SU-DHL-6 (cell line): ENCODE measurements around the gene APOD.
"Not testable (repeated sequence)": the region's sequence is repeated elsewhere in the genome, so short reads cannot be mapped to it uniquely, and the experiment has no call there.

Source experiments
- EZH2phosphoT487 ChIP-seq: fragments of 200-600 bp; sonication (generic), shearing (Covaris generic); conservative IDR thresholded peaks from 2 replicates; pipeline ENCODE4 v1.6.1; 2018; ENCODE audit warnings: mild to moderate bottlenecking, antibody characterized with exemption, low read length, moderate library complexity, mixed read lengths
- TF ChIP-seq, protein P1 (sequence below): fragments of 200-600 bp; sonication (generic); IDR thresholded peaks from one replicate; pipeline ENCODE4 v1.5.1; 2017; ENCODE audit warnings: antibody characterized with exemption, mild to moderate bottlenecking, low read length, moderate library complexity; ENCODE audit not compliant: insufficient read depth, poor library complexity, severe bottlenecking

DNA sequence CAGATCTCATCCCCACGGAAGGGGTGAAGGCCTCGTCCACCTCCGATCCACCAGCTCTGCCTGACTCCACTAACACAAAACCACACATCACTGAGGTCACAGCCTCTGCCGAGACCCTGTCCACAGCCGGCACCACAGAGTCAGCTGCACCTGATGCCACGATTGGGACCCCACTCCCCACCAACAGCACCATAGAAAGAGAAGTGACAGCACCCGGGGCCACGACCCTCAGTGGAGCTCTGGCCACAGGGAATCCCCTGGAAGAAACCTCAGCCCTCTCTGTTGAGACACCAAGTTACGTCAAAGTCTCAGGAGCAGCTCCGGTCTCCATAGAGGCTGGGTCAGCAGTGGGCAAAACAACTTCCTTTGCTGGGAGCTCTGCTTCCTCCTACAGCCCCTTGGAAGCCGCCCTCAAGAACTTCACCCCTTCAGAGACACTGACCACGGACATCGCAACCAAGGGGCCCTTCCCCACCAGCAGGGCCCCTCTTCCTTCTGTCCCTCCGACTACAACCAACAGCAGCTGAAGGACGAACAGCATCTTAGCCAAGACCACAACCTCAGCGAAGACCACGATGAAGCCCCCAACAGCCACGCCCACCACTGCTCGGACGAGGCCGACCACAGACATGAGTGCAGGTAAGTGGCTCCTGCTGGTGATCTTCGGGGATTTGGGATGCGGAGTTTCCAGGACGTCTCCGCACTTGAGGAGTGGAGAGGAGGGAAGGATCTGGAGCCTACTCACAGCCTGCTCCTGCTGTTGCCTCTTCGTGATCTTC lies 36.0 kb upstream of the APOD start:
- TF ChIP-seq, protein P1, sequence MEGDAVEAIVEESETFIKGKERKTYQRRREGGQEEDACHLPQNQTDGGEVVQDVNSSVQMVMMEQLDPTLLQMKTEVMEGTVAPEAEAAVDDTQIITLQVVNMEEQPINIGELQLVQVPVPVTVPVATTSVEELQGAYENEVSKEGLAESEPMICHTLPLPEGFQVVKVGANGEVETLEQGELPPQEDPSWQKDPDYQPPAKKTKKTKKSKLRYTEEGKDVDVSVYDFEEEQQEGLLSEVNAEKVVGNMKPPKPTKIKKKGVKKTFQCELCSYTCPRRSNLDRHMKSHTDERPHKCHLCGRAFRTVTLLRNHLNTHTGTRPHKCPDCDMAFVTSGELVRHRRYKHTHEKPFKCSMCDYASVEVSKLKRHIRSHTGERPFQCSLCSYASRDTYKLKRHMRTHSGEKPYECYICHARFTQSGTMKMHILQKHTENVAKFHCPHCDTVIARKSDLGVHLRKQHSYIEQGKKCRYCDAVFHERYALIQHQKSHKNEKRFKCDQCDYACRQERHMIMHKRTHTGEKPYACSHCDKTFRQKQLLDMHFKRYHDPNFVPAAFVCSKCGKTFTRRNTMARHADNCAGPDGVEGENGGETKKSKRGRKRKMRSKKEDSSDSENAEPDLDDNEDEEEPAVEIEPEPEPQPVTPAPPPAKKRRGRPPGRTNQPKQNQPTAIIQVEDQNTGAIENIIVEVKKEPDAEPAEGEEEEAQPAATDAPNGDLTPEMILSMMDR, result not testable (repeated sequence)
- not testable (repeated sequence) for TF ChIP-seq EZH2phosphoT487
